GM12865 (cell line): ENCODE measurements around the gene DLG2.

Source experiments
- DNase-seq: peaks from one replicate; pipeline ENCODE4 v3.0.0; 2010; ENCODE audit warnings: low read depth
- H3K4me3 ChIP-seq: 2 replicates; pipeline ENCODE4 v1.5.1; 2011; ENCODE audit warnings: mild to moderate bottlenecking, low read depth, low read length, control low read depth
- TF ChIP-seq, protein P1 (sequence below): IDR thresholded peaks from 2 replicates; pipeline ENCODE4 v1.5.1; 2011; ENCODE audit warnings: low read length, control low read depth, low read depth, inconsistent platforms; ENCODE audit not compliant: insufficient read depth; ENCODE audit errors: missing control alignments

The DLG2 gene

DNA sequence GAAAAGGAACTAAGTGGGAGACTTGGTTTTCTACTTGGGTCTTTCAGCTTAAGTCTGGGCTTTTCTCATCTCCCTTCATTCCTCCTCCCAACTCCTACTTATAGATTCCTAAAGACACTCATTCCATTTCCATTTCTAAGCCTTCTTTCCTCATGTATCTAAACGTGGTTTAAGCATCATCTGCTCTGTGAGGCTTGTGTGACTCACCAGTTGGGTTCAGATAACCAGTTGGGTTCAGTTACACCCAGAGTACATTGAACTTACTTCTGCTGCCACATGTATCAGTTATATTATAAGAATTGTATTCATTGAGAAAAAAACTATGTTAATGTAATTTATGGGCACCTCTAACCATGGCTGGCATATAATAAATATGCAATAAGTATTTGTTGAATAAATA lies 1509.8 kb downstream of the DLG2 start:
- TF ChIP-seq, protein P1, sequence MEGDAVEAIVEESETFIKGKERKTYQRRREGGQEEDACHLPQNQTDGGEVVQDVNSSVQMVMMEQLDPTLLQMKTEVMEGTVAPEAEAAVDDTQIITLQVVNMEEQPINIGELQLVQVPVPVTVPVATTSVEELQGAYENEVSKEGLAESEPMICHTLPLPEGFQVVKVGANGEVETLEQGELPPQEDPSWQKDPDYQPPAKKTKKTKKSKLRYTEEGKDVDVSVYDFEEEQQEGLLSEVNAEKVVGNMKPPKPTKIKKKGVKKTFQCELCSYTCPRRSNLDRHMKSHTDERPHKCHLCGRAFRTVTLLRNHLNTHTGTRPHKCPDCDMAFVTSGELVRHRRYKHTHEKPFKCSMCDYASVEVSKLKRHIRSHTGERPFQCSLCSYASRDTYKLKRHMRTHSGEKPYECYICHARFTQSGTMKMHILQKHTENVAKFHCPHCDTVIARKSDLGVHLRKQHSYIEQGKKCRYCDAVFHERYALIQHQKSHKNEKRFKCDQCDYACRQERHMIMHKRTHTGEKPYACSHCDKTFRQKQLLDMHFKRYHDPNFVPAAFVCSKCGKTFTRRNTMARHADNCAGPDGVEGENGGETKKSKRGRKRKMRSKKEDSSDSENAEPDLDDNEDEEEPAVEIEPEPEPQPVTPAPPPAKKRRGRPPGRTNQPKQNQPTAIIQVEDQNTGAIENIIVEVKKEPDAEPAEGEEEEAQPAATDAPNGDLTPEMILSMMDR, result no peak
- no peak for DNase-seq
- no peak overlapping the region for H3K4me3 ChIP-seq

DNA sequence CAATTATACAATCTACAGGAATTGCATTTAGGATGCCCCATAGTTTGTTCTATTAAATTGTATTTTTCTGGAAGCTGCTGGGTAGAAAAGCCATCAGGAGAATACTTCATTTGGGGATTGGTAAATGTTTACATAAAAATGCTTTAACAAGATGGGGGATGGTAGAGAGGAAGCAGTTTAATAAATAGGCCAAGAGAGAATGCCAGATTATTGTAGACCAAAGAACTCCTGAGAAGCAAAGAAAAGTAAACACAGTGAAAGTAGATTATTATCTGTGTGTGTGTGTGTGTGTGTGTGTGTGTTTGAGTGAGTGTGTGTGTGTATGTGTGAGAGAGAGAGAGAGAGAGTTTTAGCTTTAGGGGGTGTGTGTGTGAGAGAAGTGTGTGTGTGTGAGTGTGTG lies 1520.6 kb downstream of the DLG2 start:
- no peak overlapping the region for H3K4me3 ChIP-seq
- DNase-seq, result no peak
- TF ChIP-seq, protein P1, result no peak

DNA sequence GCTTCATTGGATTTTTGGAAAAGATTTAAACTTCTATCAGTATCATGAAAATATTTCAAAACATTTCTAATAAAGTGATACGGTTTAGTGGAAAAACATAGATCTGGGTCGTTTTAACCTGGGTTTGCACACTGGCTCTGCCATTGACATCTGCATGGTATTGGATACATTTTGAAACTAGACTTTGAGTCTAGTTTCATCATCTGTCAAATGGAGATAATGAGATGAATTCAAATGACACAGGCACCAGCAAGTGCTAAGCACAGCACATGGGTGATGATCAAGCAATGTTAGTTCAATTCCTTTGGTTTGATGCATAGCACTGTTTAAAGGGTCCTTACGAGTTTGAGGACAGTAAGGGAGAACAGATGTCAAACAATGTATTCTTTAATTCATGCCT lies 1522.0 kb downstream of the DLG2 start:
- no peak overlapping the region for H3K4me3 ChIP-seq
- TF ChIP-seq, protein P1, result no peak
- DNase-seq, result no peak

DNA sequence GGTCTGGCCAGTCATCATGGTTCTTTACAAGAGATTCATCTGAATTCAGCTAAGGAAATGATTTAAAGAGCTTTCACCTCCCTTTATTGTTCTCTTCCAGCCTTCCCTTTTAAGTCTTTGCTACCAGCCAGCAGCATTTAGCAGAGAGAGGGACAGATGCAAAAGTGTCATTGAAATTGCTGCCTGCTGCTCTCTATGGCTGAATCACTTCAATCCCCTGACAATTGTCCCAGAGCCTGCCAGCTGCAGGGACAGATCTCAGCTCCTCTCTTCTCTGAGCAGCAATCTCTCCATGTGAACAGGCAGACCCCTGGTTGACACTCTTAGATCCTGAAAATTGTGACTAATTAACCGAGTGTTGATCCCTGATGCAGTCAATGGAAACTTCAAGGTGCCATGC lies 1524.0 kb downstream of the DLG2 start:
- no peak overlapping the region for H3K4me3 ChIP-seq
- no peak for DNase-seq

DNA sequence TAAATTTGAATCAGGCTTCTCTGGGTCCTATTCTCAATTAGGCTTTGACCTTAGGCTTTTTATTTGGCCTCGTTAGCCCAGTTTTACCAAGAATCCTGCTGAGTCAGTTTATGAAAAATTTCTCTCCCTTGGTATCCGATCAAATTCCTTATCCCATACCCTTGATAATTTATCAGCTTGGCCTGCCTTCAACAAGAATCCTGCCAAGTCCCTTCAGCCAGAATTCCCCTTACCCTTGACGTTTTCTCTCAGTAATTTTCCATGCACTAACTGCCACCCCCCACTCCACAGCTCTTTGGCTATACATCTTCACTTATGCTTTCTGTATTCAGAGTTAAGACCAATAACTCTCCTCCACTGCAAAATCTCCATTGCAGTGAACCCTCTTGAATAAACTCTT lies 1530.0 kb downstream of the DLG2 start:
- no peak for DNase-seq
- H3K4me3 ChIP-seq, result no peak overlapping the region
- TF ChIP-seq, protein P1, result no peak

More for the DNA sequence above, 1524.0 kb downstream of the DLG2 start:
- TF ChIP-seq, protein P1, result no peak

DNA sequence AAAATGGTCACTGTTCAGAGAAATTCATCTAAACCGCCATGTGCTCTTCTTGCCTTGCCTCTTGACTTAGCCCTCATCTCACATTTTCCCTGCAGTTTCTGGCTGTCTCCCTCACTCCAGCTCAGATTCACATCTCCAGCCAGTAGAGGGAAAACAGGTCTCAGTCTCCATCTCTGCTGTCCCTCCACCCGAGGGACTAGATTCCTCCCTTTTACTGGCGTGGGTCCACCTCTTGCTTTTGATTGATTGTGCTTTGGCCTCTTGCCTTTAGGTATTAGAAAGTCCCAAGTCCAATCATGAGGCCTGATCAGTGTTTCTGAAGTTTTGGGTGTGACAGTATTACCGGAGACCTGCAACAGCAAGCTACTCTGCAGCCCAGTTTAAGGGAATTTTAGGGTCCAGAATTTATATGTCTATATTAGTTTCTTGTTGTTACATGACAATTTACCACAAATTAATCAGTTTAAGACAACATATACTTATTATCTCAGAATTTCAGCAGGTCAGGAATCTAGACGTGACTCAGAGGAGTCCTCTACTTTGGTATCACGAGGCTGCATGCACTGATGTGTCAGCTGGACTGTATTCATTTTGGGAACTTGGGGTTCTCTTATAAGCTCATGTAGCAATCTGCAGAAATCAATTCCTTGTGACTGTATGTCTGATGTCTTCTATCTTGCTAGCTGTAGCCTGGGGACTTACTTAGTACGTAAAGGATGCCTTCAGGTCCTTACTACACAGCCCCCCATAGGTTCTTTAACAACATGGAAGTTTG lies 1535.7 kb downstream of the DLG2 start:
- DNase-seq, result no peak
- TF ChIP-seq, protein P1, result no peak

More for the DNA sequence above, 1535.7 kb downstream of the DLG2 start:
- no peak overlapping the region for H3K4me3 ChIP-seq
